Measurements from ENCODE around the gene COX7B2.

The COX7B2 gene

GRCh38 chr4:46909078-46909477 lies at the start of gene COX7B2:
TSS of gene COX7B2 (minus strand) at chr4:46909245. CDS start at chr4:46735192, 174,053 bp downstream.
- DNase-seq (ENCODE audit: low spot score): no peak

- DNase-seq (ENCODE audit: low spot score): no peak
Observed at GRCh38 chr4:46956451-46956850, 47.4 kb upstream of the COX7B2 start.

DNA sequence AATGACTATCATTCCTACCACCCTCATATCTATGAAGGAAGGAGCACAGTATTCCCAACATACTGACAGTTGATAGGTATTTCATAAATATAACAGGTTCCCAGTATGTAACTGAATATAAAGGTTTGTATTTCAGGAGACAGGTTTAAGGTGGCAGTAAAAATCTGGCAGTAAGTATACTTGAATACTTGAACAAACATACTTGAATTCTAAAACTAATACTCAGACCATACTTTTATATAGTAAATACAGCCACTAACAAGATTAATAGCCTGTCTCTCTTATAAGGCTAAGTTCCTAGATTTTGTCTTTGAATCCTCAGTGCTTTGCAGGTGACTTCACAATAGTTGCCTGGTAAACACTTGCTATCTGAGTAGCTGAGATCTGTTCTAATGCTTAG lies 46.6 kb upstream of the COX7B2 start:
- no peak for DNase-seq (ENCODE audit: low spot score)

DNA sequence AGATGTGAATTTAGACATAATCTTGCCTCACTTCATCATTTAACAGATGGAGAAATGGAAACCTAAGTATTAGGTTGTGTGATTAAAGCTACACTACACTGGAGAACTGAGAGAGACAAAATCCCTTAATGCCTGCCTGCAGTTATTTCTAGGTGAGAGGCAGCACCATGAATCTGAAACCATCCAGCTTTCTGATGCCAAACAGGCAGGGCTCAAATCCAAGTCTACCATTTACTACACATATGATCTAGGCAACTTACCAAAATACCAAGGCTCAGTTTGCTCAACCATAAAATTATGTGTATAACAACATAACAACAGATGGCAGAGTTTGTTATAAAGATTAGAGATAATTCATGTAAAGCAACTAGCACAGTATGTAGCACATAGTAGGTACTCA lies 45.6 kb upstream of the COX7B2 start:
- no peak for DNase-seq (ENCODE audit: low spot score)

DNA sequence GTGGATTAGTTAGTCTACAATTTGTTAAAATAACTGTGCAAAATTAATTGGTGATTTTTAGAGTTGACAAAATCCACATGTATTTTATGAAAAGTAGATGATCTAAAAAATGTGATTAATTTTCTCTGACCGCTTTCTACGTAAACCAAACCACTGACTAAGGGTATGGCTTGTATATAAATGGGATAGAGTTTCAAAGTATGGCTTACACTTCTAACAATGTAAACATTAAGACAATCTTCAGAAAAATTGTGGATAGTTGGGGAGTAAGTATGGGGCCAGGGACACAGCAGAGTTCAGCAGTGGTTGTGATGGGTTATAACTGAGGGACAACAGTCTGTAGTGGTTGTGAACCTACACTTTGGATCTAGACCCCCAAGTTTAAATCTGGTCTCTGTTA lies 44.5 kb upstream of the COX7B2 start:
- no peak for DNase-seq (ENCODE audit: low spot score)

- DNase-seq (ENCODE audit: low spot score): no peak
Observed at GRCh38 chr4:46952451-46952850, 43.4 kb upstream of the COX7B2 start.

GRCh38 chr4:46950826-46951225 lies 41.8 kb upstream of the COX7B2 start:
- DNase-seq (ENCODE audit: low spot score): no peak

- no peak for DNase-seq (ENCODE audit: low spot score)
Observed at GRCh38 chr4:46949822-46950221, 40.8 kb upstream of the COX7B2 start.

DNA sequence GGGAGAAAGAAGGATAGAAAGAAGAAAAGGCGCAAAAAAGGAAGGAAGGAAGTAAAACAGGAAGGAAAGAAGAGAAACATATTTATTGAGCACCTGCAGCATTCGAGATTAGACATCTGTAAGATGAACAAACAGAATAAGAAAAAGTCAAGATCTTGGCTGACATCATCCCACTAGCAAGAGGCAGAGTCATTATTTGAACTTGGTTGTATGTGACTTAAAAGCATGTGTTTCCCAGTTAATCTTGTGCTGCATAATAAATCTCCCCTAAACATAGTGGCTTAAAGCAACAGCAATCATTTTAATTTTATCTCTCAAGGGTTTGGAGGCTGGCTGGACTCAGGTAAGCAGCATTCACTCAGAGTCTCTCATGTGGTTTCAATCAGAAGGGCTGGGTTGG lies 38.5 kb upstream of the COX7B2 start:
- no peak for DNase-seq (ENCODE audit: low spot score)

- DNase-seq (ENCODE audit: low spot score): no peak
Observed at GRCh38 chr4:46946919-46947536, 38.0 kb upstream of the COX7B2 start.

GRCh38 chr4:46945062-46945461 lies 36.0 kb upstream of the COX7B2 start:
- no peak for DNase-seq (ENCODE audit: low spot score)

DNA sequence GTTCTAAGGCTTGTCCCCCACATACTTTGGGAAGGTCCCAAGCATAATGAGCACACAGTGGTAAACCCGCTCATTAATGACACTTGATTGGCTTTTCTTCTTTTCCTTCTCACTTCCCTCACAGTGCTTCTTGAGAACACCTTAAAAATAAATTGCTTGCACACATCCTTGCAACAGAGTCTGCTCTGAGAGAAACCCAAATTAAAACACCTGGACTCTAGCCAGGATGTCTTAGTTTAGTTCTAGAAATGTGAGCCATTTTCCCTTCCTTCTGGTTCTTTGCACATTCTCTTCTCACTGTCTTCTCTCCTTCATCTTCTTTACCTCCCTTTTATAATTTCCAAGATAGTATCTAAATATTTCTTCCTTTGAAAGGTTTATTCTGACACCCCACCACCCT lies 35.3 kb upstream of the COX7B2 start:
- DNase-seq (ENCODE audit: low spot score): no peak

DNA sequence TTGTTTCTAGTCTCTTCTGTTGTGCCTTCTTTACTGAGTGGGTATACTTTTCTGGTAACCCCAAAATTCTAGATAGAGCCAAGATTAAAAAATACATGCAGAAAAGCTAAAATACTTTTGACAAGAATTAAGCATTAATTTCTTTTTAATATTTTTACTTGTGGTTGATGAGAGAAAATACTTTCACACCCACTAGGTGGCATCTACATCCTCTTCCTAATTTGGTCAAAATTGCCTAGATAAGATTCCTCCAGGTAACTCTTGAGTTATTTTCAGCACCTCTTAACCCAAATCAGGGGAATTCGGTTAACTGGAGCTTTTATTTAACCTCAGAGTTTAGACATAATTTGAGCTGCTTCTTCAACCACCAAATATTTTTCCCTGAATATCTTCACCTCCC lies 28.4 kb upstream of the COX7B2 start:
- DNase-seq (ENCODE audit: low spot score): no peak

DNA sequence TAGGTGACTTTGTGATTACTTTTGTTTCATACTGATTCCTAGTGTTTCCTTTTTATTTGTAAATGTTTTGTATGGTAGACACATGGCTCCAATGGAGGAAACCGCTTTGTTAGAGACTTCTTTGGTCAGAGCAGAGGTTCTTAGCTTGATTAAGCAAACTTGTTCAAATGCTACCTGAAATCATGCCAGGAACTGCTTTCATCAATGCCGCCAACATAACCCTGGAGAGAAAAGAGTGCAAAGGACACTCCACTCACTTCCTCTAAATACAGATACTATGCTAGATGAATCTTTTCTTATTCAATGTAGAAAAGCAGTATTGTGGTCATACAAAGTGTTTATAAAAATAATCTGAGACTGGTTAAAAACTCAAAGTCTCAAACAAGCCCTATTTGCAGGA lies 25.7 kb upstream of the COX7B2 start:
- no peak for DNase-seq (ENCODE audit: low spot score)

- DNase-seq (ENCODE audit: low spot score): no peak
Observed at GRCh38 chr4:46933686-46934085, 24.6 kb upstream of the COX7B2 start.

GRCh38 chr4:46931981-46932380 lies 22.9 kb upstream of the COX7B2 start:
- no peak for DNase-seq (ENCODE audit: low spot score)

DNA sequence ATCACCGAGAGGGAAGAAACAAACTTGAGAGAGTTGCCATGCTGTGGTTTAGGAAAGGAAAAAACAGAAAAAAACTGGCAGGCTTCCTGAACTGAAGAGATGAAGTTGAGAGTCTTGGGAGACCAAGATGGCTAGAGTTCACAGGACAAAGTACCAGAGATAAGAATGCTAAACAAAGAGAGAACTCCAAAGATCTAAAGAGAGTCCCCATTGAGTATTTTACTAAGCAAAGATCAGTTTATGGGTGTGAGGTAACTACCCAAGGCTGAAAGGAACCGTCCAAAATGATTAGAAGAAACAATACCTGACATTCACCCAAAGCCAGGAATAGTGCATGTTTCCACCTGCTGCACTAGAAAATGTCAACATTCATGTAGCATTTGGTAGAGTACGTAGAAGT lies 21.8 kb upstream of the COX7B2 start:
- no peak for DNase-seq (ENCODE audit: low spot score)

GRCh38 chr4:46927201-46927600 lies 18.2 kb upstream of the COX7B2 start:
- DNase-seq (ENCODE audit: low spot score): no peak

- no peak for DNase-seq (ENCODE audit: low spot score)
Observed at GRCh38 chr4:46924789-46925529, 15.9 kb upstream of the COX7B2 start.

- DNase-seq (ENCODE audit: low spot score): no peak
Observed at GRCh38 chr4:46922205-46922604, 13.2 kb upstream of the COX7B2 start.

- no peak for DNase-seq (ENCODE audit: low spot score)
Observed at GRCh38 chr4:46908148-46908547, 897 bp downstream of the COX7B2 start.

- DNase-seq (ENCODE audit: low spot score): no peak
Observed at GRCh38 chr4:46900082-46900481, 9.0 kb downstream of the COX7B2 start.

- DNase-seq (ENCODE audit: low spot score): no peak
Observed at GRCh38 chr4:46894826-46895225, 14.2 kb downstream of the COX7B2 start.

DNA sequence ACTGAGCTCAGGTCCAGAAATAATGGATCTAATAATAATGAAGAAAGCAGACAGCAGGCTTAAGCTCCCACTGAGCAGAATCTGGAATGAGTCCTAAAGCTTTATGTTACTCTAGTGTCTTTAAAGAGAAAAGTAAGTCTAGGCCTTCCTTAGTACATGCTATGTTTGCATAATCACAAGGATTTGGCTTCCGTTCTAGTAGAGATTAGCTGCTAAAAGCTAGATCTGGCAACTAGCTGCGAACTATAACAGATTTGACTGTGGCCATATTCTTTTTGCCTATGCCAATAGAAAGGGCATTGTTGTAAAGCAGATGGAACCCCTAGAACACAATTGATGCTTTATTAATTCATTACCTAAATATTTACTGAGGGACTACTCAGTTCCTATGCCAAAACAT lies 19.0 kb downstream of the COX7B2 start:
- no peak for DNase-seq (ENCODE audit: low spot score)

Measured in HuH-7.5 (cell line).